ENCODE data around the gene SNRNP27.

SNRNP27 gene

GRCh38 chr2:69937968-69938367, 44.2 kb downstream of the SNRNP27 start:
- no peak overlapping the region for H3K4me3 ChIP-seq (ENCODE audit: control insufficient read depth, low read depth, low read length)
- TF ChIP-seq CTCF (IDR thresholded peaks at IDR 0.05; ENCODE audit: control insufficient read depth, insufficient read depth, low read depth, low read length, missing control alignments): no peak
- DNase-seq (ENCODE audit: low read depth): no peak

DNA sequence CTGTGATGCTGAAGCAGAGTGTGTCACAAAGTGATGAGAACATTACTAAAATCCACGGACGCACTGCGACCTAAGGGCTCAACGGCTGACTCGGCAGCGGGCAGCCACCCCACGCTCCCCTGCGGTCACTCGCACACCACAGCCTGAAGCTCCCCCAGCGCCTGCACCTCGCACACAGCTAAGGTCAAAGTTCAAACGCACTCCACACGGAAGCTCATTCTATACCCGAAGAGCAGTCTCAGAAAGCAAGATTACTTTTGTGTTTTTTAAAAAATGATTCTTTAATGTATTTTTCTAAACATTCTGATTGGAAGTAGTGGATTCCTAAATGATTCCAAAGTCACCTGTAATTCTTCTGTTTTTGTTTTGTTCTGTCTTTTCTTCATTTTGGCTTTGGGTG, 46.0 kb downstream of the SNRNP27 start:
- no peak overlapping the region for H3K4me3 ChIP-seq (ENCODE audit: control insufficient read depth, low read depth, low read length)
- TF ChIP-seq CTCF (IDR thresholded peaks at IDR 0.05; ENCODE audit: control insufficient read depth, insufficient read depth, low read depth, low read length, missing control alignments): no peak
- no peak for DNase-seq (ENCODE audit: low read depth)

DNA sequence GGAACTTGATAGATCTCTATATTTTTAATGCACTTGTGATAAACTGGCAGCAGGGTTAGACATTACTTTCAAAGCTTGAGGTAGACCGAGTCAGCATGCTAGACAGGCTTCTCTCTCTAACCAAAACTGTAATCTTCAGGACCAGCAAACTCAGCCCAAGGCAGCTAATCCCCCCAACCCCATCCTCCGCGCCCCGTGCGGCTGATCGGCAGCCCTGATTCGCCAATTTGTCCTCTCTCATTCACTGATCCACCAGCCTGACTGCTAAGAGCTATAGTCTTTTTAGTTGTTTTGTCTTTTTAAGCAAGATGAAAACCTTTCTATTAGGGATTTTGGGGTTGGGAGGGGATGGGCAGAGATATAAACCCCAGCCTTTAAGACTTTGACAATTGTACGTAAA, 46.9 kb downstream of the SNRNP27 start:
- DNase-seq (ENCODE audit: low read depth): no peak
- no peak overlapping the region for H3K4me3 ChIP-seq (ENCODE audit: control insufficient read depth, low read depth, low read length)
- no peak for TF ChIP-seq CTCF (IDR thresholded peaks at IDR 0.05; ENCODE audit: control insufficient read depth, insufficient read depth, low read depth, low read length, missing control alignments)

DNA sequence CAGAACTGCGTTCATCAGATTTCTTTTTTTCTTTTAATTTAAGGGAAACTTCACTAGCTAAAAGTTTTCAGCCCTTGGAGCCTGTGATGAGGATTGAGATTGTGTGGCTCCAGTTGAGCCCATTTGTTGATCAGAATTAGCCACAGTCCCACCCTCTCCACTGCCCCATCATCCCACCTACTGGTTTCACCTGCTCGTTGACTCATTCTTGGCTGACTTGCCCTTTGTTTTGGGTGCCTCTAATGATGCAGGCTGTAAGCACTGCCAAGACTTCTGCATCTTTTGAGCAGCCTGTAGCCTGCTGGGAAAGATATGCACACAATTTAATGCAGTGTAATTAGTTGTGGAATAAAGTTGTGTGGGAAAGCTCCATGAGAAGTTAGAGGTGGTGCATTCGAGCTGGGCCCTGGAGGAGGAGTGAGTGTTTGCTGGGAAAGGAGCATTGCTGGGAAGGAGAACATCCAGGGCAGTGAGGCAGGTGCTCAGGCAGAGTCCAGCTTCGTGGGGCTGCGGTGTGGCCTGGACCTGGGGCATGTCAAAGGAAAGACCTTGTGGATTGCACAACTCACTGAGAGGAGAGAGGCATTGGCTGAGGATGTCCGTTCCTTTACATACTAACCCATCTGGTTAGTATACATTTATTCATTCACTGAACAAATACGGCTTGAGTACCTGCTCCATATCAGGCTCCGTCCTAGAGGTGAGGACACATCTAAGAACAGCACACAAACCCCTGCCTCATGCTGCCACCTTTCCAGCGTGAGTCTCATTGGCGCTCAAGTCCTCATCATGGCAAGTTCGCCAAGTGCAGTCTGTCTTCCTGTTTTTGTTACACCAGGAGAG, 49.5 kb downstream of the SNRNP27 start:
- no peak for DNase-seq (ENCODE audit: low read depth)

DNA sequence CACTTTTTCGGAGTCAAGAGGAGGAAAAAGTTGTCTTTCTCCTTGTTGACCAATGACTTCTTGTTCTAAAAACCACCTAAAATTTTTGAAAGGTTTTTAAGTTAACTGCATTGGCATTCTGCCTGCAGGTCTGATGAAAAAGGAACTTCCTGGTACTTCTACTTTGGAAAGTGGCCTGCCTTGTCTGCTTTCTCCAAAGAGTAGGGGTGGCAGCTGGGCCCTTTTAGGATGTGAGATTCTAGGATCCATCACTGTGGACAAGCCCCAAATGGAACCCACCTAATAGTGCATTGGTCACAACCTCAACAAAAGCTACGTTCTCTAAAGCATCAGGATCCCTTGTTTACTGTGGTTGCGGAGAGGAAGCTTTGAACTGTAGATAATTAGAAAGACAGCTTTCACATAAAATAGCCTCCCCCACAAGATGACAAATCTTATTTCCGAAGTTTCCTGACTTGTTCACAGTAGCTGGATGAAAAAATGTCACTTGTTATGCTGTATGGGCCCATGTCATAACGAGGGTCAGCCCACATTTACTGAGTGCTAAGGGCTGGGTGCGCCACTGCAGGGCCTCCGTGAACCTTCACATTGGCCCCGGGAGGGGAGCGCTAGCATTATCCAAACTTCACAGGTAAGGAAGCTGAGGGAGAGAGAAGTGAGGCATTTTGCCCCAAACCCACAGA, 50.2 kb downstream of the SNRNP27 start:
- no peak for DNase-seq (ENCODE audit: low read depth)
- no peak for TF ChIP-seq CTCF (IDR thresholded peaks at IDR 0.05; ENCODE audit: control insufficient read depth, insufficient read depth, low read depth, low read length, missing control alignments)
- H3K4me3 ChIP-seq (ENCODE audit: control insufficient read depth, low read depth, low read length): no peak overlapping the region

More for the DNA sequence above, 49.5 kb downstream of the SNRNP27 start:
- no peak for TF ChIP-seq CTCF (IDR thresholded peaks at IDR 0.05; ENCODE audit: control insufficient read depth, insufficient read depth, low read depth, low read length, missing control alignments)
- no peak overlapping the region for H3K4me3 ChIP-seq (ENCODE audit: control insufficient read depth, low read depth, low read length)

GRCh38 chr2:69944756-69945155, 51.0 kb downstream of the SNRNP27 start:
- no peak overlapping the region for H3K4me3 ChIP-seq (ENCODE audit: control insufficient read depth, low read depth, low read length)
- no peak for TF ChIP-seq CTCF (IDR thresholded peaks at IDR 0.05; ENCODE audit: control insufficient read depth, insufficient read depth, low read depth, low read length, missing control alignments)
- no peak for DNase-seq (ENCODE audit: low read depth)
